GM12865 (cell line): Measurements from ENCODE around the gene WFIKKN2.

Source experiments
- DNase-seq: peaks from one replicate; pipeline ENCODE4 v3.0.0; 2010; ENCODE audit warnings: low read depth
- H3K4me3 ChIP-seq: 2 replicates; pipeline ENCODE4 v1.5.1; 2011; ENCODE audit warnings: mild to moderate bottlenecking, low read depth, low read length, control low read depth
- TF ChIP-seq, protein P1 (sequence below): IDR thresholded peaks from 2 replicates; pipeline ENCODE4 v1.5.1; 2011; ENCODE audit warnings: low read length, control low read depth, low read depth, inconsistent platforms; ENCODE audit not compliant: insufficient read depth; ENCODE audit errors: missing control alignments

The WFIKKN2 gene

DNA sequence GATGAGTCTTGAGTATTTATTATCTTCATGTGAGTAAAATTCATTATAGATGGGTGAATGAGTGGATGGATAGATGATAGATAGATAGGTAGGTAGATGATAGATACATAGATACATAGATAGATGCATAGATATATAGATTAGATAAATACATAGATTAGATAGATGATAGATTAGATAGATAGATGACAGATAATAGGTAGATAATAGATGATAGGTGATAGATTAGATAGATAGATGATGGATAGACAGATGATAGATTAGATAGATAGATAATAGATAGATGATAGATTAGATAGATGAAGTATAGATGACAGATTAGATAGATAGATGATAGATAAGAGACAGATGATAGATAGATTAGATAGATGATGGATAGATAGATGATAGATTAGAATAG is 21.8 kb upstream of the WFIKKN2 start:
- no peak for DNase-seq
- TF ChIP-seq, protein P1, sequence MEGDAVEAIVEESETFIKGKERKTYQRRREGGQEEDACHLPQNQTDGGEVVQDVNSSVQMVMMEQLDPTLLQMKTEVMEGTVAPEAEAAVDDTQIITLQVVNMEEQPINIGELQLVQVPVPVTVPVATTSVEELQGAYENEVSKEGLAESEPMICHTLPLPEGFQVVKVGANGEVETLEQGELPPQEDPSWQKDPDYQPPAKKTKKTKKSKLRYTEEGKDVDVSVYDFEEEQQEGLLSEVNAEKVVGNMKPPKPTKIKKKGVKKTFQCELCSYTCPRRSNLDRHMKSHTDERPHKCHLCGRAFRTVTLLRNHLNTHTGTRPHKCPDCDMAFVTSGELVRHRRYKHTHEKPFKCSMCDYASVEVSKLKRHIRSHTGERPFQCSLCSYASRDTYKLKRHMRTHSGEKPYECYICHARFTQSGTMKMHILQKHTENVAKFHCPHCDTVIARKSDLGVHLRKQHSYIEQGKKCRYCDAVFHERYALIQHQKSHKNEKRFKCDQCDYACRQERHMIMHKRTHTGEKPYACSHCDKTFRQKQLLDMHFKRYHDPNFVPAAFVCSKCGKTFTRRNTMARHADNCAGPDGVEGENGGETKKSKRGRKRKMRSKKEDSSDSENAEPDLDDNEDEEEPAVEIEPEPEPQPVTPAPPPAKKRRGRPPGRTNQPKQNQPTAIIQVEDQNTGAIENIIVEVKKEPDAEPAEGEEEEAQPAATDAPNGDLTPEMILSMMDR, result no peak

DNA sequence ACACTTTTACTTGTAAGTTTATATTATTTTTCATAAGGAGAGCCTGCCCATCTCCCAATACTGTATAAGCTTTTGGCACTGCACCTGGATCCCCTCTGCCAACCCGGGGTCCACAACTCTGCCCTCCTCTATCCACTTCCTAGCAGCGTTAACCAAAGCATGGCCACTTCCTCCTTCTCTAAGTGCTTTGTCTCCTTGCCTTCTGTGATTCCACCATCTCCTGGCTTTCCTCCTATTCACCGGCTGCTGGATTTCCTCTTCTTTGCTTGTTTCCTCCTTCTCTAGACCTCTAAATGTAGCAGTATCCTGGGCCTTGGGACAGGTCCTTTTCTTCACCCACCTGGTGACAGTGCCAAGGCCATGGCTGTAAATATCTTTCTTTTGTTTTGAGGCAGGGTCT is 20.0 kb upstream of the WFIKKN2 start:
- TF ChIP-seq, protein P1, result no peak
- DNase-seq, result no peak
- H3K4me3 ChIP-seq, result no peak overlapping the region

More for the DNA sequence above, 21.8 kb upstream of the WFIKKN2 start:
- no peak overlapping the region for H3K4me3 ChIP-seq

DNA sequence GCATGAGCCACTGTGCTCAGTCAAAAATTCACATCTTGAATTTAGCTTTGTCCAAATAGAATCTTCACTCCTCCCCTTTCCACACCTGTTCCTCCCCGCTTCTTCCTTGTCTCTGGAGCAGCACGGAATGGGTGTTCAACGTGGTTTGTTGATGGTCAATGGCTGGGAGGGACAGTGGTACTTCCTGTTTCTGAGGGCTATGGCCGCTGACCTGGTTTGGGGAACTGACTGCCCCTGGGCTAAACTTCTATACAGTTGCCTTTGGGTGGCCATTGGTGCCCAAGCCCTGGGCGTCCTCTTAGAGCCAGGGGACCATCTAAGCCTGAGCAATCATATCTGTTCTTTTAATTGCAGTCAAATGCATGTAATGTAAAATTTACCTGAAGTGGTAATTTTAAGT is 19.1 kb upstream of the WFIKKN2 start:
- TF ChIP-seq, protein P1, result no peak
- no peak overlapping the region for H3K4me3 ChIP-seq
- DNase-seq, result no peak

DNA sequence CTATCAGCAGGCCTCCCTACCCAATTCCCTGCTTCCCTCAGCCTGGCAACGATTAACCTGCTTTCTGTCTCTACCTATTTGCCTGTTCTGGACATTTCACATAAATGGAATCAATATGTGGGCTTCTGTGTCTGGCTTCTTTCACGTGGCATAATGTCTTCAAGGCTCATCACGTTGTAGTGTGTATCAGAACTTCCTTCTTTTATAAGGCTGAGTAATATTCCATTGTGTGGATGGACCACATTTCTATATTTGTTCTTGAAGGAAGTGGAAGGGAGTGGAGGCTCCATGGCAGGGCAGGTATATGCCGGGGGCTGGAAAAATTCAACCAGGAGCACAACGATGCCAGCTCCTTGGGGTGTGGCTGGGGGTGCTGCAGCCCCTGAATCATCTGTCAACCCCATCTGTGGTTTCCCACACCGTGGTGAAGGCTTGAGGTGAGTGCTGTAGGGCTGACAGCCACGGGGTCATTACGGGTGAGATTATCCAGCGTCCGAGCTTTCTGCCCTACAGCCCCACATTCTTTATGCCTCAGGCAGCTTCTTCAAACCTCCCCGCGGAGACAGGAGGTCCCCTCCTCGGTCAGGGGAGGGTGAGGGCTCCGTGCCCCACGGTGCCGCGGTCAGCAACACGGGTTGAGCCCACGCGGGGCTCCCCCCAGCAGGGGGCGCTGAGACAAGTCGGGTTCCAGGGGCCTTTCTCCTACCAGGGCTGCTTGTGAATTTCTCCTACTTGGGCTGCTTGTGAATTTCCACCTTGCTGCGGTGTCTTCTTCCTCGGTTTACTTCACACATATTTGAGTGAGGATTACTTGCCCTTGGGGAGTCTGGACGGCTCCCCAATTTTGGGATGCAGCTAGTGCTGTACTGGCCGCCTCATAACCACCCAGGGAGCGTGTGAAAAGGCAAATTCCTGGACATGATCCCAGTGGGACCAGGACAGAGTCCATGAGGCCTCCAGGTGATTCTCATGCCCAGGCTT is 18.3 kb upstream of the WFIKKN2 start:
- no peak overlapping the region for H3K4me3 ChIP-seq
- TF ChIP-seq, protein P1, result peak; percentile 77
- peak; percentile 59 for DNase-seq

DNA sequence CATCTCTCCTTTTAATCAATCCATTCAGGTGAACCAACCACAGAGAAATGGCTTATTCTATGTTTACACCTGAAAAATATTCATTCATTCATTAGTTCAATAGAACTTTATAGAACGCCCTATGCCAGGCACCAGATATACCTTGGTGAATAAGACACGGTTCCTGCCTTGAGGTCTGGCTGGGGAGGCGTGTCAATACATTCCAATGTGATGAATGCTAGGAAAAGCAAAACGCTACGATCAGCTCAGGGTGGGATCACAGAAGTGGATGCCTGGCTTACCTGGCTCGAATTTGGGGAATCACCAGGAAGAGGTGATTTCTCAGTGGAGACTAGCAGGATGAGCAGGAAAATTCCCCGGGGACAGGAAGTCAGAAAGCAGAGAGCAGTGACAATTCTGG is 17.5 kb upstream of the WFIKKN2 start:
- TF ChIP-seq, protein P1, result no peak
- H3K4me3 ChIP-seq, result no peak overlapping the region
- no peak for DNase-seq

DNA sequence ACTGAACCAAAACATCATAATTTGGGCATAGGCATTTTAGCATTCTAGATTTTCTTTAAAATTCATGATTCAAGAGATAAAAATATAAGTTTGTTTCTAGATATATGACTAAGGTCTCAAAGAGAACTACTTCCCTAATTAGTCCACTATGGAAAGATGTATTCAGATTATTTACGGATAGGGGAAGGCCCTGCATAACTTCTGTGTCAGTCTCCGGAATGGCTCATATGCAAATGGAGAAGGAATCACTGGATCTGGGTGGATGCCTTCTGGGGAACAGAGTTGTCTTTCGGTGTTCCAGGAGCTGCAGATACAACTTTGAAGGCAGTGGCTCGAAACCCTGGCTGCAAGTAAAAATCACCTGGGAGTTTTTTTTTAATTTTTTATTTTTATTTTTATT is 17.1 kb upstream of the WFIKKN2 start:
- no peak overlapping the region for H3K4me3 ChIP-seq
- TF ChIP-seq, protein P1, result no peak
- no peak for DNase-seq
